ENCODE data around the gene EPHA3. TPM values are rescaled to one million over a fixed set of nuclear protein-coding genes. Genes with fewer than 3 reads are reported as not detected.

Gene EPHA3
- total RNA-seq, 1 donor from 2014 or later: 0.04 TPM

- no peak for DNase-seq (ENCODE audit: low read depth)
- Histone ChIP-seq H3K27me3 (ENCODE audit: control insufficient read depth, insufficient read depth, low read length) (no peaks in the 10 kb centered on the region), H3K36me3 (ENCODE audit: control insufficient read depth, insufficient read depth, low read length) (no peaks in the 10 kb centered on the region), H3K4me3 (ENCODE audit: low read depth, low read length) (no peak overlapping the region)
- no peak for TF ChIP-seq CTCF (IDR thresholded peaks at IDR 0.05; ENCODE audit: insufficient read depth, low read length, poor library complexity, severe bottlenecking)
Measured at GRCh38 chr3:89262309-89262929, 155.0 kb downstream of the EPHA3 start.

- no peak overlapping the region for H3K4me3 ChIP-seq (ENCODE audit: low read depth, low read length)
- DNase-seq (ENCODE audit: low read depth): no peak
- no peaks in the 10 kb centered on the region for H3K36me3 ChIP-seq (ENCODE audit: control insufficient read depth, insufficient read depth, low read length)
- TF ChIP-seq CTCF (IDR thresholded peaks at IDR 0.05; ENCODE audit: insufficient read depth, low read length, poor library complexity, severe bottlenecking): no peak
- H3K27me3 ChIP-seq (ENCODE audit: control insufficient read depth, insufficient read depth, low read length): no peaks in the 10 kb centered on the region
Measured at GRCh38 chr3:89264037-89264560, 156.7 kb downstream of the EPHA3 start.

GRCh38 chr3:89266074-89266473 lies 158.7 kb downstream of the EPHA3 start:
- Histone ChIP-seq H3K36me3 (ENCODE audit: control insufficient read depth, insufficient read depth, low read length) (no peaks in the 10 kb centered on the region), H3K4me3 (ENCODE audit: low read depth, low read length) (no peak overlapping the region), H3K27me3 (ENCODE audit: control insufficient read depth, insufficient read depth, low read length) (no peaks in the 10 kb centered on the region)
- no peak for TF ChIP-seq CTCF (IDR thresholded peaks at IDR 0.05; ENCODE audit: insufficient read depth, low read length, poor library complexity, severe bottlenecking)
- DNase-seq (ENCODE audit: low read depth): no peak

GRCh38 chr3:89268059-89268458 lies 160.6 kb downstream of the EPHA3 start:
- H3K4me3 ChIP-seq (ENCODE audit: low read depth, low read length): no peak overlapping the region
- TF ChIP-seq CTCF (IDR thresholded peaks at IDR 0.05; ENCODE audit: insufficient read depth, low read length, poor library complexity, severe bottlenecking): no peak
- no peaks in the 10 kb centered on the region for H3K27me3 ChIP-seq (ENCODE audit: control insufficient read depth, insufficient read depth, low read length)
- DNase-seq (ENCODE audit: low read depth): no peak
- H3K36me3 ChIP-seq (ENCODE audit: control insufficient read depth, insufficient read depth, low read length): no peaks in the 10 kb centered on the region

- DNase-seq (ENCODE audit: low read depth): no peak
- no peak for TF ChIP-seq CTCF (IDR thresholded peaks at IDR 0.05; ENCODE audit: insufficient read depth, low read length, poor library complexity, severe bottlenecking)
- Histone ChIP-seq H3K4me3 (ENCODE audit: low read depth, low read length) (no peak overlapping the region), H3K36me3 (ENCODE audit: control insufficient read depth, insufficient read depth, low read length) (no peaks in the 10 kb centered on the region), H3K27me3 (ENCODE audit: control insufficient read depth, insufficient read depth, low read length) (no peaks in the 10 kb centered on the region)
Measured at GRCh38 chr3:89270201-89270600, 162.8 kb downstream of the EPHA3 start.

GRCh38 chr3:89275001-89275400 lies 167.6 kb downstream of the EPHA3 start:
- Histone ChIP-seq H3K36me3 (ENCODE audit: control insufficient read depth, insufficient read depth, low read length) (no peaks in the 10 kb centered on the region), H3K27me3 (ENCODE audit: control insufficient read depth, insufficient read depth, low read length) (no peaks in the 10 kb centered on the region), H3K4me3 (ENCODE audit: low read depth, low read length) (no peak overlapping the region)
- no peak for DNase-seq (ENCODE audit: low read depth)
- TF ChIP-seq CTCF (IDR thresholded peaks at IDR 0.05; ENCODE audit: insufficient read depth, low read length, poor library complexity, severe bottlenecking): no peak
